Central memory CD4-positive, alpha-beta T cell (primary cell): ENCODE measurements around the gene CCDC63.

Experiments
- DNase-seq: peaks from one replicate; pipeline ENCODE4 v3.0.0; 2022

The CCDC63 gene

DNA sequence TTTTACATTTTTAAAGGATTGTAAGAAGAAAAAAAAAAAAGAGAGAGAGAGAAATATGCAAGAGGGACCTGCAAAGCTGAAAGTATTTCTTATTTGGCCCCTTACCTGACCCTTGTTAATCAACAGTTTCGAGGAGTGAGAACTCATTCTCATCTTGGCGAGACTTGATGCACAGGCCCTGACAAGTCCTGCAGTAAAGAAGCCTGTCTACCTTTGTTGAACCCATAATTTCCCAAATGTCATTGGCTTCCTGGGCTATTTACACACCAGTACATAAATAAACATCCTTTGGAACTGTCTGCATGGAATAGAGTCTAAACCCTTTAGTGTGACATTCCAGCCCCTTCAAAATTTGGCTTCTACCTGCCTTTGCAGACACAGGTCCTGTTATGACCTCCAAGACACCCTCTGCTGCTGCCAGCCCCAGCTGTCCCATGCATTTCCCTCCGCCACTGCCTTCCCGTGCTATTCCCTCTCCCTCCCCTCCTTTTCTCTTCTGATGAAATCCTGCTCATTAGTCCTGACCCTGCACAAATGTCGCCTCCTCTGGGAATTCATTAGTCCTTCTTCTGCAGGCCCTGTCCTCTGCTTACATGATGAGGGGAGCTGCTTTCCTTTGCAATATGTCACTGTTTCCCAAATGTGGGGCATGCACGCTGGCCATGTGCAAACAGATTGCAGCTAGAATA is 38.5 kb downstream of the CCDC63 start:
- no peak for DNase-seq

DNA sequence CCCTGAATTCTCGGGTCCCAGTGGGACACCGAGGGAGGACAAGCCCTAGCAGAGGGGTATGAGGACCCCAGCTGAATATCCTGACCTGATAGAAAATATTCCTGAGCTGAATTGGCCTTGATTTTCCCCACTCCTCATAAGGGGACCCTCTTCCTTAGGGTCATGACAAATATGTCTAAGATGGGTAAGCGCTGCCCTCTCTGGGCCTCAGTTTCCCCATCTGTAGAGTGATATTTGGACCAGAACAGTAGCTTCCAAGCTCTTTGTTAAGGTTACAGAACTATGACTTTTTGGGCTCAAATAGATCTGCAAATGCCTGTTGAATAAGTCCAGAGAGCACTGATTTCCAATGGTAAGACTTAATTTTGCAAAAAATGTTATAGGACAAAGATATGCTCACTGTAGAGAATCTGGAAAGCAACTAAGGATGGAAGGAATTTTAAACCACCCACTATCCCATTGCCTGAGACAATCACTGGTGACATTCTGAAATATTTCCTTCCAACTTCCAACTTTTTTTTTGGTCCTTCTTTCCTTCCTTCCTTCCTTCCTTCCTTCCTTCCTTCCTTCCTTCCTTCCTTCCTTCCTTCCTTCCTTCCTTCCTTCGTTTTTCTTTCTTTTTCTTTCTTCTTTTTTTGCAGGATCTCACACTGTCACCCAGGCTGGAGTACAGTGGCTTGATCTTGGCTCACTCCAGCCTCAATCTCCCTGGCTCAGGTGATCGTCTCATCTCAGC is 41.6 kb downstream of the CCDC63 start:
- no peak for DNase-seq

DNA sequence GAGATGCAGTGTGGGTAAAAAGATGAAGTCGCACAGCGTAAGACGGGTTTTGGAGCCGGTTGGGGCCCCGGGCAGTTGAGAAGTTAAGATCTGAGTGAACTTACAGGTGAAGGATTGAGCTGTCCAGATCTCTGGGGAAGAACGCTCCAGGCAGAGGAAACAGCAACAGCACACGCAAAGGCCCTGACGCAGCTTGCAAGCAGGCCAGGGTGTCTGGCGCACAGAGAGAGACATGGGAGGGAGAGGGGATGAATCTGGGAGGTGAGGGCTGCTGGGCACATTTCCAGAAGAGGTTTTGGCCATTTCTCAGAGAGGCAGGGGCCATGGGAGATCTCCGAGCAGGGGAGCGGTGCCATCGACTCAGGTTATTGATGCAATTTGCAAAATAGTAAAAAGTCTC is 42.6 kb downstream of the CCDC63 start:
- no peak for DNase-seq

DNA sequence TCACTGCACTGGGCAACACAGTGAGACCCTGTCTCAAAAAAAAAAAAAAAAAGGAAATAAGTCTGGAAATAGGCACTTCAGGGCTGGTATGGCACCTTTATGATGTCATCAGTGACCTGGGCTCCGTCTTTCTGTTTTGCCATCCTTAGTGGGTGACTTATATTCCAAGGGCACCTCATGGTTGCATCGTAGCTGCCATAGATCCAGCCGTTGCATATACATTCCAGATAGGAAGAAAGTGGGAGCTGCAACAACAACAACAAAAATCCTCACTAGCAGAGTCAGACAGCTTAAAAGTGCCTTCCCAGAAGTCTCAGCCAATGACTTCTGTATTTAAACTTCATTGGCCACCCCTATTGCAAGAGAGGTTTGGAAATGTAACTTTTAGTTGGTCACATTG is 47.2 kb downstream of the CCDC63 start:
- DNase-seq = no peak

DNA sequence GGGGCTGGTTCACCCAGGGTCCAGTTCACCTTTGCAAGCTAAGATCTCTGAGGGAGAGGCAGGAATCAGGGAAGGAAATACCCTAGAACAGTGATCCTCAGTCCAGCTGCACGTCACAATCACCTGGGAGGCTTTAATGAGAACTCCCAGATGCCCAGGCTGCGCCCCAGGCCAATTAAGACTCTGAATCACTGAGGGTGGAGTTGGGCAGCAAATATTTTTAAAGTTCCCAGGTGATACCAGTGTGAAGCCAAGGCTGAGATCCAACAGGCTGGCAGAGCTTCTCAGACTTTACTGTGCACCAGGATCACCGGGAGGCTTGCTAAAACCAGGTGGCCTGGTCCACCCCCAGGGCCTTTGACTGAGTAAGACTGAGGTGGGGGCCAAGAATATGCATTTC is 49.8 kb downstream of the CCDC63 start:
- DNase-seq = no peak

DNA sequence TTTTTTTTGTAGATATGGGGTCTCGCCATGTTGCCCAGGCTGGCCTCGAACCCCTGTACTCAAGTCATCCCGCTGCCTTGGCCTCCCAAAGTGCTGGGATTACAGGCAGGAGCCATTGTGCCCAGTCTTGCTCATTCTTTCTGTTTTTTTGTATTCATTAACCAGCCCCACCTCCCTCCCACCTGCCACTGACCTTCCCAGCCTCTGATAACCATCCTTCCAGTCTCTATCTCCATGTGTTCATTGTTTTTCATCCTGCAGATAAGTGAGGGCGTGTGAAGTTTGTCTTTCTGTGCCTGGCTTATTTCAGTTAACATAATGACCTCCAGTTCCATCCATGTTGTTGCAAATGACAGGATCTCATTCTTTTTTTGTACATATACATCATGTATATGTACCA is 54.6 kb downstream of the CCDC63 start:
- DNase-seq = no peak

DNA sequence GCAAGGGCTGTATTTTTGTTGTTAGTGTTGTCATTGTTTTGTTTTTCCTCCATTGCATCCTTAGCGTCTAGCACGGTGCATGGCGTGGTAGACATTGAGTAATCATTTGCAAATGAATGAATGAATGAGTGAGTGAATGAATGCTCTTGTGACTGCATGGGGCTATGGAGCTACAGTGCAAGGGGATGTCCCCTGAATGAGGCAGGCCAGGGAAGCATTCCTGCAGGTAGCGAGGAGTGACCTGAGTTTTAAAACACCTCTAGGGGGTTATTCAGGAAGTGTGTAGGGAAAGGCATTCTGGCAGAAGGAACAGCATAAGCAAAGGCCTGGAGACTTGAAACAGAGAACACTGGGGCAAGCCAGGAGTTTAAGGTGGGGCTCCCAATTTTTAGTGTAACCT is 56.7 kb downstream of the CCDC63 start:
- no peak for DNase-seq

DNA sequence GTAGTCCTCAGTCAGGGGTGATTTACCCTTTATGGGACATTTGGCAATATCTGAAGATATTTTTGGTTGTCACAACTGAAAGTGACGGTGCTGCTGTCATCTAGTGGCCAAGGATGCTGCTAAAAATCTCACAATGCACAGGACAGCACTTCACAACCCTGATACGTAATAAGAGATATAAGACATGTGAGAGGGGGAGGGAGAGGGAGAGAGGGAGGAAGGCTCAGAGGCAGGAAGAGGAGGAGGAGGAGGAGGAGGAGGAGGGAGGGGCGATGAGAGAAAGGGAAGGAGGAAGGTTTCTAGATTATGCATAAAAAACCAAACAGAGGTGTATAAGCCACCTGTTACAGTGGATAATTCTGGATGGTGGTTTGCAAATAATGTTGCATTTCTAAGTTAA is 59.3 kb downstream of the CCDC63 start:
- no peak for DNase-seq

DNA sequence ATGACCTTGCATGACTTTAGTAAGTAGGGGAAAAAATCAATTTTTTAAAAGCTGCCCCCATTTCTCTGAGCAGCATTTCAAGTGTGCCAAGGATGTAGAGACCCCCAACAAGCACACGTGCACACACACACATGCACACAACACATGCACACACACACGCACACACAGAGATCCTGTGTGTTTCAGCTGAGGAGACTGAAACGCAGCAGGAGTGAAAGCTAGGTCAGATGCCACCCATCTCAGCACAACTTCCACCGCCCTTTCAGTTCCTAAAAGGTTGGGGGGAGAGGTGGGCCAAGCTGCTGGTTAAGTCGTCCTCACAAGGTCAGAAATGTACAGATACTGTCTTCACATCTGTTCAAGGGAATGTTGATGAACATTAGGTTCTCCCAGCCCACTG is 59.7 kb downstream of the CCDC63 start:
- no peak for DNase-seq

DNA sequence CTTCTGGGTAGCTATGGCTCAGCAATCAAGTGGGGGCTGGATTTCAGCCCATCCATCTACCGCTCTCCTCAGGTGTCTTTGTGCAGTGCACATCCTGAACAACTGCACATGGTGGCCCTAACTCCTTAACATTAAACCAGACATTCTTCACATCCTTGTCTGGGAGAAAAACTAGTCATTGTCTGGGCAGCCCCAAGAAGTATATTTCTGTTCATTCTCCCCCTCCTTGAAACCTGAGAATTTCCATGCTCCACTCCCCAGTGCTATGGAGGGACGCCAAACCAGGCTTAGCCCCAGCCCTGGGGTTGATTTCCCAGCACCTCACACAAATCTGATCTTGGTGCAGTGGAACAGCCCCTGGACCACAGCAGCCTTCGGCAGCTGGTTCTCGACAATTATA is 60.2 kb downstream of the CCDC63 start:
- DNase-seq = no peak

DNA sequence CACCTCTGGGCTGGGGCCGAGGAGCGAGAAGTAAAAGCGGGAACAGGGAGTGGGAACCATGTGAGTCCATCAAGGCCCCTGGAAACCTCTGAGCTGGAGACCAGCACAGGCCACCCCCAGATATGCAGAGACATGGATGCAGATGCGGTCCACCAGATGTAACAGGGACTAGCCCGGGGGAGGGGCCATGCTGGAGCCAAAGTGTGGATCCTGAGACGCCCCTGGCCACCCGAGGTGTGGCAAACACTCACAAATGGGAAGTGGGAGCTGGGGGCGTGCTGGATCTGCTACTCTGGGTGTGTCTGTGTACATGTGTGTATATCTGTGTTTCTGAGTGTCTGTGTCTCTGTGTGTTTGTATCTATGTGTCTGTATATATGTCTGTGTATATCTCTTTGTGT is 60.8 kb downstream of the CCDC63 start:
- DNase-seq = no peak

DNA sequence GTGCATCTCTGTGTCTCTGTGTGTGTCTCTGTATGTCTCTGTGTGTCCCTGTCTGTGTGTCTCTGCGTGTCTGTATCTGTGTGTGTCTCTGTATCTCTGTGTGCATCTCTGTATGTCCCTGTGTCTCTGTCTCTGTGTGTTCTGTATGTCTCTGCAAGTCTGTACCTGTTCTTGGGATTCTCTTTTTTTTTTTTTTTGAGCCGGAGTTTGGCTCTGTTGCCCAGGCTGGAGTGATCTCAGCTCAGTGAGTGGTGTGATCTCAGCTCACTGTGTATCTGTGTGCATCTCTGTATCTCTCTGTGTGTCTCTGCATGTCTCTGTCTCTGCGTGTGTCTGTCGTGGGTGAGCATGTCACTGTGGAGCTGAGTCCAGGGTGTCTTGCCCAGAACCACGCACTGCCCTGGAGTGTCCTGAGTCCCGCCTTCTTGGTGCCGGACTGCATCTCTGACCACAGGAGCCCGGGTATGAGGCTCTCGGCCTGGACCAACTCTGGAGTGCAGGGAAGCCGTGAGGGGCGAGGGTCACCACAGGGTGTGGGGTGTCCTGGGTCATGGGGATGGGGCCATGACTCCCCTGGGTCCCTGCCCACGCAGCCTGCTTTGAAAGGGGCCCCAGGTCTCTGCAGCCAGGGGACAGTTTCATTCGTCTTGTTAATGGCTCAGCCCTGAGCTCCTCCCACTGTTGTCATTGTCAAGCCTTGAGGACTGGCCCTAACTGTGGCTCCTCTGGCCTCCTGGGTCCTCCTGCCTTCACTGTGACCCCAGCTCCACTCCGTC is 61.8 kb downstream of the CCDC63 start:
- no peak for DNase-seq

DNA sequence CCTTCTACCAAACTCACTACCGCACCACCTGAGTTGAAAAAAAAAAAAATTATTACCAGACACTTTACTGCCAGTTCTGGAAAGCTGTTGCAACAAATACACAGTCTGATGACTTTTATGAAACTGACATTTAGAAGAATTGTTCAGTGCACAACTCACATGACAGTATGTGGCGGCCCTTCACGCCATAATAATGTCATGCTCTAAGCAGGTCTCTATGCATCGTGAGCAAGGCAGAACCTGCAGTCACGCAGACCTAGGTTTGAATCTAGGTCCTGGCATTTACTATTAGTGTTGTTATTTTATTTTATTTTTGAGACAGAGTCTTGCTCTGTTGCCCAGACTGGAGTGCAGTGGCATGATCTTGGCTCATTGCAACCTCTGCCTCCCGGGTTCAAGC is 65.5 kb downstream of the CCDC63 start:
- no peak for DNase-seq

DNA sequence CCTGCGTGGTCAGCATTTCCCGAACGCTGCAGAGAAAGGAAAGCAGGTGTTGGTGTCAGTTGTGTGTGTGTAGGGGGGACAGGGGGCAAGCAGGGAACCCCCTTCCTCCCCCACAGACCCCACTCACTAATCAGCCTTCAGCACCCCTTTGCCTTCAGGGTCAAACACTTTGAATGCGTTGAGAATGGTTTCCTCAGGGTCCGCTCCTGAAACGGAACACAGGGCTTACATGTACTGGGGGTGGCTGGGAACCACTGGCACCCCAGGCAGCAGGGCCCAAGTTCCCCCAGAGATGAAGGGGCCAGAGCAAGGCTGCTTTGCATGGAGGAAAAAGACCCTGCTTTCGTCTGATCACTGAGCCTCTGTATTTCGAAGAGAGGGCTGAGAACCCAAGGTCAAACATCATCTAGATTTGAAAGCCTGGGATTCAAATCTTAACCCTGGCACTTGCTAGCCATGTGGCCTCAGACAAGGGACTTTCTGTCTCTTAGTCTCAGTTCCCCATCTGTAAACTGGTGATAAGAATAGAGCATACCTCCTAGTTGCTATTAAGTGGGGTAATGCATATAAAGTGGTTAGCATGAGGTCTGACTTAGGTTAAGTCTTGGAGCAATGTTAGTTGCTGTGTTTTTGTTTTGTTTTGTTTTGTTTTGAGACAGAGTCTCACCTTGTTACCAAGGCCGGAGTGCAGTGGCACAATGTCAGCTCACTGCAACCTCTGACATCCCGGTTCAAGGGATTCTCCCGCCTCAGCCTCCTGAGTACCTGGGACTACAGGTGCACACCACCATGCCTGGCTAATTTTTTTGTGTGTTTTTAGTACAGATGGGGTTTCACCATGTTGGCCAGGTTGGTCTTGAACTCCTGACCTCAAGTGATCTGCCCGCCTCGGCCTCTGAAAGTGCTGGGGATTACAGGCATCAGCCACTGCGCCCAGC is 66.6 kb downstream of the CCDC63 start:
- no peak for DNase-seq

DNA sequence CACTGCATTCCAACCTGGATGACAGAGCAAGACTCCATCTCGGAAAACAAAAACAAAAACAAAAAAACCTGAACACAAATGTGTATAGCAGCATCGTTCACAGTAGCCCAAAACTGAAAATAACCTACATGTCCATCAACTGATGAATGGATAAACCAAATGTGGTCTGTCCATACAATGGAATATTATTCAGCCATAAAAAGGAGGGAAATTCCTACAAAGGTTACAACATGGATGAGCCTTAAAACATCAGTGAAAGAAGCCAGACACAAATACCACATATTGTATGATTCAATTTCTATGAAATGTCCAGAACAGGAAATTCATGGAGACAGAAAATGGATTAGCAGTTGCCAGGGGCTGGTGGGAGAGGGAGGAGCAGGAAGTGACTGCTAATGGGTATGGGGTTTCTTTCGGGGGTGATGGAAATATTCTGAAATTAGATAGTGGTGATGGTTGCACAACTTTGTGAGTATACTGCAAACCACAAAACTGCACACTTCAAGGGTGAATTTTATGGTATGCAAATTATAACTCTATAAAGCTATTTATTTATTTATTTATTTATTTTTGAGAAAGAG is 69.6 kb downstream of the CCDC63 start:
- no peak for DNase-seq

DNA sequence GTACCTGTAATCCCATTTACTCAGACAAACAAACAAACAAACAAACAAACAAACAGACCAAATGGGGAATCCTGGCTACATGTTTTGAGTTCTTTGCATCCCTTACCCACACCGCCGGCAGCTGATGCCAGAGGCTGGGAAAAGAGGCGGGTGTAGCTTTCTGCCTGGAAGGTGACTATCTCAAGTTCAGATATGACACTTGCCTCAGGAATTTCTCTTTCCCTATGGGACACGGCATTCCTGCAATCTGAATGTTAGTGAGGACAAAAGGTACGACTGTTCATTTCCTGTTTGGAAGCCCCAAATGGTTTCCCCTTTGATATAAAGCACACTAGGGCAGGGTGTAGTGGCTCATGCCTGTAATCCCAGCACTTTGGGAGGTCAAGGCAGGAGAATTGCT is 70.7 kb downstream of the CCDC63 start:
- DNase-seq = no peak

DNA sequence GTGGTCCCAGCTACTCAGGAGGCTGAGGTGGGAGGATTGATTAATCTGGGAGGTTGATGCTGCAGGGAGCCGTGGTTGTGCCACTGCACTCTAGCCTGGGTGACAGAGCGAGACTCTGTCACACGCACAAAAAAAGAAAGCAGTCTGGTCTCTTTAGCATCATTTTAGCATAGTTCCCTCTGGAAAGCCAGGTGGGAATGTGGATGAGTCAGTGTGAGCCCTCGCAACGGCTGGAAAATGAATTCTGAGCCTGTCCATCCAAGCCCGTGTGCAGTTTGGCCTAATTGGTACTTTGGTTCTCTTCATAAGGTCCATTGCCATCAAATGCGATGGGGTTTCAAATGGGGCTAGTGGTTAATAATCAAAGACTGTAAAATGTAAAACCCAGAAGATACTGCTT is 71.2 kb downstream of the CCDC63 start:
- DNase-seq = no peak

DNA sequence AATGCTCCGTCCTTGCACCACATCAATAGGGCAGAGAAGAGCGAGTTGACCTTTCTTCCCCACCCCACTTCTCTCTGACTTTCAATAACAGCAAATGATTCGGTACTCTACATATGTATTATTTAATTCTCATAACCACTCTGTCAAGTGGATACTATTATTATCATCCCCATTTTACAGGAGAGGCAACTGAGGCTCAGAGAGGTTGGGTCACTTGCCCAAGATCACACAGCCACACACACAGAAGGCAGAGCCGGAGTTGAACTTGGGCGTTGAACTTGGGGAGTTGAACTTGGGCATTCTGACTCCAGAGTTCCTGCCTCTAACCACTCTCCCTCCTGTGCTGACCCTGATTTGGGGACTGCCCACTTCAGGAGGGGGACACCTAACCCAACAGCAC is 72.9 kb downstream of the CCDC63 start:
- no peak for DNase-seq

DNA sequence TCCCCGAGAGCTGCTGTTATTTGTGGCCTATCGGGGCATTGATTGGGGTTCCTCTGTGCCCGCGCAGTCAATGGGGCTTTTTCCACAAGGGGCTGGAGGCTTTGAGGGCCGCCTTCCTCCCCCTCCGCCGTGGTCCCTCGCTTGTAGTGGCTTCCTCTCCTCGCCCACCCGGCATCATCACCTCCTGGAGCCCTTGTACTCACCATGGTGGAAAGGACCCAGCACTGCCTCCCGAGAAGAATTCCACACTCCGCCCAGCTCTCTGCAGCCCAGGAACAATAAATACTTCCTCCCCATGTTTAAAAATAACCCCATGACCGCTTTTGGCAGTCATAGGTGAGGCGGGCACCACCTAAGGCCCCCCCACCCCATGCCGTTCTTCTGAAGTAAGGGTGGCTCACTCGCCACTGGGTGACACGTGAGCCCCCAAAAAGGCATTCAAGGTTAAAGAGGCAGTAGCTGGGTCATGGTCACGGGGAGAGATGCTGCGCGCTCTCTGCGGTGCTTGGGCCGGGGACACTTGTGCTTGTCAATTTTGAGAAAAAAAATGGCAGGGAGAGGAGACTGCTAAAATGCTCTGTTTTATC is 73.6 kb downstream of the CCDC63 start, which contains the start of gene MYL2:
TSS of gene MYL2 (minus strand) at position 256 of the 587 bp plus-strand sequence. CDS start at position 206, 50 bp downstream.
- DNase-seq = no peak

DNA sequence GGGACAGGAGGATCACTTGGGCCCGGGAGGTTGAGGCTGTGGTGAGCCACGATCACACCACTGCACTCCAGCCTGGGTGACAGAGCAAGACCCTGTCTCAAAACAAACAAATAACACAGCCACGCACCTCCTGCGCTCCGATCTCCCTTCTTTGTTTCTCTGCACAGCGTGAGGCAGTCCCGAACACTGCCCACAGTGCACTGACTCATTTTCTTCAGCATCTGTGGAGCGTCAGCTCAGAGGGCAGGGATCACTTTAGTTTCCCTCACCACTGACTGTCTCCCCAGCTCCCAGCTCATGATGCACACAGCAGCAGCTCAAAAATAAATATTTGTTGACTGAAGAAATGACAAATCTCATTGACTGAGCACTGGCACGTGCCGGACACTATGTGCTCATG is 74.5 kb downstream of the CCDC63 start:
- no peak for DNase-seq

DNA sequence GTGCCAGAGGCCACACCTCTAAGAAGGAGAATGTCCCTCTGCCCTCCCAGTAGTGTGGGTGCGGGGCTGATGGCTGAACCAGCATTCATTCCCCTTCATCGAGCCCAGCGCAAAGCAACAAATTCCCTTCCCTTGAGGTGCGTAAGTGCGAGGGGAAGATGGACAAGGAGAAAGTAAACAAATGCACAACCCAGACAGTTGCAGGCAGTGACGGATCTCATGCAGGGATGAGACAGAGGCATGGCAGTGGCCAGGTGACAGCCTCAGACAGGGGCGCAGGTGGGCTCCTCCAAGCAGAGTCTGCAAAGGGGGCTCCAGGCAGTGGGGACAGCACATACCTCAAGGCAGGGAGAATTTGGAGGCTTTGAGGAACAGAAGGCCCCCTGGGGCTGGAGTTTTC is 75.9 kb downstream of the CCDC63 start:
- no peak for DNase-seq

DNA sequence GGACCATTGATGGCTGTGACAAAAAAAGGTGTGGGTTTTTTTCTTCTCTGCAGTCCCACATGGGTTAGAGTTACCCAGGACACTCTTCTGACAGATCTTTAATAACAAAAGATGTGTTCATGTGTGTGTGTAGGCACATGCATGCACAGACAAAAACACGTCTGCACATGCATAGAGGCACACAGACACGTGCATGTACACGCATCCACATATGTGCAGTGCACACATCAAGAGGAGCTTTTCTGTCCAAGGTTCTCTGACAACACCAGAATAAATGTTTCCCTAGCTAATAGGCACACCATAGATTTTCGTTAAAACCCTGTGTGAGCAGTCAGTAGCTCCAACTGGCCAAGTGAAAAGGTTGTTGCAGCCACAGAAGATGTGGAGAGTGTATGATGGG is 76.4 kb downstream of the CCDC63 start:
- no peak for DNase-seq
